Loucy (cell line): ENCODE data around the gene CLIC3.

ENCODE experiments used
- H2AFZ ChIP-seq: fragments of 200-600 bp; sonication (generic); 2 replicates; pipeline ENCODE4 v1.6.0; 2016; ENCODE audit warnings: antibody characterized with exemption, mild to moderate bottlenecking, low read length, moderate library complexity
- H3F3A ChIP-seq: fragments of 200-600 bp; 2 replicates; pipeline ENCODE4 v1.6.0; 2016; ENCODE audit warnings: antibody characterized with exemption, low read depth, mild to moderate bottlenecking
- H3K27me3 ChIP-seq: fragments of 200-600 bp; sonication (generic); 2 replicates; pipeline ENCODE4 v1.6.1; 2014; ENCODE audit warnings: low read length, mild to moderate bottlenecking; ENCODE audit not compliant: insufficient read depth, poor library complexity, severe bottlenecking
- H3K36me3 ChIP-seq: fragments of 200-600 bp; sonication (generic); 2 replicates; pipeline ENCODE4 v1.6.1; 2016; ENCODE audit warnings: low read length; ENCODE audit not compliant: insufficient read depth
- H3K4me1 ChIP-seq: fragments of 200-600 bp; sonication (generic); 2 replicates; pipeline ENCODE4 v1.5.1; 2014; ENCODE audit warnings: low read length, mild to moderate bottlenecking; ENCODE audit not compliant: insufficient read depth, poor library complexity, severe bottlenecking
- H3K4me2 ChIP-seq: fragments of 200-600 bp; sonication (generic); 2 replicates; pipeline ENCODE4 v1.6.0; 2014; ENCODE audit warnings: antibody characterized with exemption, low read length, low read depth, mild to moderate bottlenecking; ENCODE audit not compliant: poor library complexity, severe bottlenecking
- H3K4me3 ChIP-seq: fragments of 200-600 bp; sonication (generic); 2 replicates; pipeline ENCODE4 v1.5.1; 2014; ENCODE audit warnings: low read length, mild to moderate bottlenecking, mixed read lengths; ENCODE audit not compliant: poor library complexity, severe bottlenecking
- H3K79me2 ChIP-seq: fragments of 200-600 bp; sonication (generic); 2 replicates; pipeline ENCODE4 v1.6.1; 2014; ENCODE audit warnings: low read length; ENCODE audit not compliant: insufficient read depth
- H3K9ac ChIP-seq: fragments of 200-600 bp; sonication (generic); 2 replicates; pipeline ENCODE4 v1.6.0; 2014; ENCODE audit warnings: mild to moderate bottlenecking, low read depth, low read length, moderate library complexity; ENCODE audit not compliant: poor library complexity, severe bottlenecking
- H3K9me2 ChIP-seq: fragments of 200-600 bp; sonication (generic); replicated peaks from 2 replicates; pipeline ENCODE4 v1.6.1; 2016; ENCODE audit warnings: low read depth, low read length, mixed read lengths
- H3K9me3 ChIP-seq: fragments of 200-600 bp; sonication (generic); 2 replicates; pipeline ENCODE4 v1.6.1; 2014; ENCODE audit warnings: mild to moderate bottlenecking, antibody characterized with exemption, low read length, low read depth; ENCODE audit not compliant: insufficient read depth
- H4K20me1 ChIP-seq: fragments of 200-600 bp; sonication (generic); 2 replicates; pipeline ENCODE4 v1.6.0; 2014; ENCODE audit warnings: antibody characterized with exemption, low read length, mild to moderate bottlenecking; ENCODE audit not compliant: insufficient read depth, poor library complexity, severe bottlenecking
- EZH2phosphoT487 ChIP-seq: fragments of 200-600 bp; IDR thresholded peaks from 2 replicates; pipeline ENCODE4 v1.6.1; 2018; ENCODE audit warnings: antibody characterized with exemption, mild to moderate bottlenecking, moderate library complexity, borderline replicate concordance
- TF ChIP-seq, protein P1 (sequence below): fragments of 200-600 bp; sonication (generic); conservative IDR thresholded peaks from 2 replicates; pipeline ENCODE4 v1.5.1; 2014; ENCODE audit warnings: mild to moderate bottlenecking, antibody characterized with exemption, low read length

The CLIC3 gene

DNA sequence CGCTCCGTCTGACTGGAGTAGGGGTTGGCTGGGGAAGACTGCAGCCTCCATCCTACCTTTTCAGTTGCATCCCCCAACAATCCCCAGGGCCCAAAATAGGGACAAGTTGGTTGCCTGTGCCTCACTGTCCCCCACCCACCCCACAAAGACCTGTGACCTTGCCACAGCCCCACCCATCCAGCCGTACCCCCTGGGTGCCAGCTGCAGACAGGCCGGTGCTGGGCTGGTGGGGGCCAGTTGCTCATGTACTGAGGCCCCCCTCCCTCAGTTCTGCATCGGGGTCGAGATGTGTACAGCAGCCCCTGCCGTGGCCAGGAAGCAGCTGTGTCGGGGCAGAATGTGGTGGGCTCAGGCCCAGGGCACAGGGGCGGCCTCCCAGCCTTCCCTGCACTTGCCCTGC is 13.2 kb downstream of the CLIC3 start:
- no peak overlapping the region for H3K9ac ChIP-seq
- H3K79me2 ChIP-seq, result no peaks in the 10 kb centered on the region
- H3K9me3 ChIP-seq, result no peaks in the 10 kb centered on the region
- no peak overlapping the region for H3K4me2 ChIP-seq
- no peak overlapping the region for H2AFZ ChIP-seq
- no peaks in the 10 kb centered on the region for H3K36me3 ChIP-seq
- H3K4me3 ChIP-seq, result no peak overlapping the region
- no peaks in the 10 kb centered on the region for H3F3A ChIP-seq
- H4K20me1 ChIP-seq, result no peaks in the 10 kb centered on the region
- H3K27me3 ChIP-seq, result no peaks in the 10 kb centered on the region
- no peaks in the 10 kb centered on the region for H3K9me2 ChIP-seq
- no peaks in the 10 kb centered on the region for H3K4me1 ChIP-seq
- no peak for TF ChIP-seq EZH2phosphoT487
- TF ChIP-seq, protein P1, sequence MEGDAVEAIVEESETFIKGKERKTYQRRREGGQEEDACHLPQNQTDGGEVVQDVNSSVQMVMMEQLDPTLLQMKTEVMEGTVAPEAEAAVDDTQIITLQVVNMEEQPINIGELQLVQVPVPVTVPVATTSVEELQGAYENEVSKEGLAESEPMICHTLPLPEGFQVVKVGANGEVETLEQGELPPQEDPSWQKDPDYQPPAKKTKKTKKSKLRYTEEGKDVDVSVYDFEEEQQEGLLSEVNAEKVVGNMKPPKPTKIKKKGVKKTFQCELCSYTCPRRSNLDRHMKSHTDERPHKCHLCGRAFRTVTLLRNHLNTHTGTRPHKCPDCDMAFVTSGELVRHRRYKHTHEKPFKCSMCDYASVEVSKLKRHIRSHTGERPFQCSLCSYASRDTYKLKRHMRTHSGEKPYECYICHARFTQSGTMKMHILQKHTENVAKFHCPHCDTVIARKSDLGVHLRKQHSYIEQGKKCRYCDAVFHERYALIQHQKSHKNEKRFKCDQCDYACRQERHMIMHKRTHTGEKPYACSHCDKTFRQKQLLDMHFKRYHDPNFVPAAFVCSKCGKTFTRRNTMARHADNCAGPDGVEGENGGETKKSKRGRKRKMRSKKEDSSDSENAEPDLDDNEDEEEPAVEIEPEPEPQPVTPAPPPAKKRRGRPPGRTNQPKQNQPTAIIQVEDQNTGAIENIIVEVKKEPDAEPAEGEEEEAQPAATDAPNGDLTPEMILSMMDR, result no peak

DNA sequence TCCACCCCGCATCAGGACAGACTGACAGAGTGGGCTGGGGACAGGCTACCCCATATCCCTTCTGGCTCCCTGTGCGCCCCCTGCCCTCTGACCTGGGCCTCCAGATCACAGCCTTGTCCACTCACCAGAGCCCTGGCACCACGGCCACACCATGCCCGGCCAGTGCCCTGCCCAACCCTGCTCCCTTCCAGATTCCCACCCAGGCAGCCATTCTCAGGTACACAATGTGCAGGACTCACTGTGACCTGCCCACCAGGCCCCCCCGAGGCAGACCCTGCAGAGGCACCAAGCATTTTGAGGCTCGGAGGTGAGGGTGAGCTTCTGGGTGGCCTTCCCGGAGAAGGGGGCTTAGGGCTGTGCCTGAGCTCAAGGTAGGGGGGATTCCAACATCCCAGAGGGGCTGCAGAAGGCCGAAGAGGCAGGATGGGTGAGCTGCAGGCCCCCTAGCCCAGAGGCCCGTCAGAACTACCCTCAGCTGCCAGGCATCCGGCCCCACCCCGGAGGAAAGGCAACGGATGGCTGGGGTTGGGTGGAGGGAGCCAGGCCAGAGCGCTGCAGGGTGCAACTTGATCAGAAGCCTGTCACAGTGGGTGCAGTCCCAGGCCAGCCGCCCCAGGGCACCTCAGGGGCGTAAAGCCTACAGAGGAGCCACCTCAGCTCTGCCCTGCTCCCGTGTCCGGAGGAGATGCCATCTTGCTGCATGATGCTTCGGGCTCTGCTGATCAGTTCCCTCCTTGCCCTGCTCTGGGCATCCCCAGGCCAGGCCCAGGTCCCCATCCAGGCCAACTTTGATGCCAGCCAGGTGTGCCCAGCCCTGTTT is 13.9 kb downstream of the CLIC3 start, which contains the start of gene LCNL1:
Gene LCNL1, plus strand, starts transcription at position 762 of the 820 bp plus-strand sequence. CDS start 594 bp downstream, outside the sequence.
- H3F3A ChIP-seq, result no peaks in the 10 kb centered on the region
- no peak within 1 kb of the TSS for H3K4me2 ChIP-seq
- no peaks in the 10 kb centered on the region for H3K4me1 ChIP-seq

DNA sequence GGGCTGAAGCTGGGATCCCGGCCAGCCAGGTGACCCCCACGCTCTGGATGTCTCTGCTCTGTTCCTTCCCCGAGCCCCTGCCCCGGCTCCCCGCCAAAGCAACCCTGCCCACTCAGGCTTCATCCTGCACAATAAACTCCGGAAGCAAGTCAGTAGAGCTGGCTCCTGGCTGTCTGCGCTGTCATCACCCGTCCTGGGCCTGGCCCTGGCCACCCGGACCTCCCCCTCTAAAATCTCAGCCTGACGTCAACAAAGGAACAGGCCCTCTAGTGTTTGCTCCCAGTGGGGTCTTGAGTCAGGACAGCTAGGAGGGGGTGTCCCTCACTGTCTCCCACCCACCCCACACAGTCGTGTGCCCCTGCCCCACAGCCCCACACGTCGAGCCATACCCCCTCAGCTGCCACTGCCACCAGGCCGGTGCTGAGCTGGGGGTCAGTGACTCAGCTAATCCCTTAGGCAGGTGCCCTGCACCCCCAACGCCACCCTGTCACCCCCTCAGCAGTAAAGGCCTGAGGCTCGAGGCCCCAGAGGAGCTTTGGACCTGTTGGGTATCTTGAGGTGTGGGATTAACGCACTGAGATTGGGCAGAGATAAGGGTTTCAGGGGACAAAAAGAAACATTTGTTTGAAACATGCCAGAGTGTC is 14.7 kb downstream of the CLIC3 start:
- no peaks in the 10 kb centered on the region for H3K9me2 ChIP-seq
- H3K9ac ChIP-seq, result no peak overlapping the region
- H4K20me1 ChIP-seq, result no peaks in the 10 kb centered on the region
- no peak overlapping the region for H3K4me2 ChIP-seq
- H3F3A ChIP-seq, result no peaks in the 10 kb centered on the region
- no peaks in the 10 kb centered on the region for H3K4me1 ChIP-seq
- no peak for TF ChIP-seq EZH2phosphoT487
- TF ChIP-seq, protein P1, result no peak
- no peak overlapping the region for H3K4me3 ChIP-seq
- no peaks in the 10 kb centered on the region for H3K36me3 ChIP-seq
- H3K79me2 ChIP-seq, result no peaks in the 10 kb centered on the region
- no peaks in the 10 kb centered on the region for H3K27me3 ChIP-seq
- H3K9me3 ChIP-seq, result no peaks in the 10 kb centered on the region
- no peak overlapping the region for H2AFZ ChIP-seq

More for the DNA sequence above, 13.9 kb downstream of the CLIC3 start, which contains the start of gene LCNL1:
- Histone ChIP-seq H3K4me3 (no peak within 1 kb of the TSS), H2AFZ (no peak within 1 kb of the TSS), H3K9me3 (no peaks in the 10 kb centered on the region), H4K20me1 (no peaks in the 10 kb centered on the region), H3K9ac (no peak within 1 kb of the TSS), H3K27me3 (no peaks in the 10 kb centered on the region), H3K9me2 (no peaks in the 10 kb centered on the region), H3K36me3 (no peaks in the 10 kb centered on the region), H3K79me2 (no peaks in the 10 kb centered on the region)
- no peak for TF ChIP-seq EZH2phosphoT487
- TF ChIP-seq, protein P1, result no peak
